Fibroblast of pulmonary artery (primary cell): Measurements from ENCODE around the gene NUDT1.

ENCODE experiments used
- DNase-seq: peaks from one replicate; pipeline ENCODE4 v3.0.0-alpha.2; 2010; ENCODE audit warnings: low read depth
- H3K4me3 ChIP-seq: replicated peaks from 2 replicates; pipeline ENCODE4 v1.5.1; 2011; ENCODE audit warnings: low read depth, mild to moderate bottlenecking, control low read depth, low read length, moderate library complexity
- TF ChIP-seq, protein P1 (sequence below): IDR thresholded peaks from 2 replicates; pipeline ENCODE4 v1.5.1; 2011; ENCODE audit warnings: mild to moderate bottlenecking, control low read depth, low read length, inconsistent platforms; ENCODE audit errors: missing control alignments

Gene NUDT1

DNA sequence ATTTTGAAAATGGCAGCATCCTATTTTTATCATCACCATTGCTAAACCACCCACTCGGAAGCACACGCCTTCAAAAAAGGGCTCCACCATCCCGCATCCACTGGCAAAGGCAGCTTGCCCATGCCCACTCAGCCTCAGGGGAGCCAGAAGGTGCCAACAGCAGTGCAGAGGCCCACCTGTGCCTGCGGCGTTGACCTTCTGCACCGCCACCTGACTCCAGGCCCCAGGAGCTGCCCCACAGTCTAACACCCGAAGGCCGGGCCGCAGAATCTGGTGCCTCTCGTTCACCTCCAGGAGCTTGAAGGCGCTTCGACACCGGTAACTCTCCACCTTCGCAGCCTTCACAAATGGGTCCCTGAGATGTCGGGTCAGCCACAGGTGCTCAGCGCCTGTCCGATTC lies 2.8 kb upstream of the NUDT1 start:
- DNase-seq = no peak
- H3K4me3 ChIP-seq = no peak overlapping the region
- TF ChIP-seq, protein P1, sequence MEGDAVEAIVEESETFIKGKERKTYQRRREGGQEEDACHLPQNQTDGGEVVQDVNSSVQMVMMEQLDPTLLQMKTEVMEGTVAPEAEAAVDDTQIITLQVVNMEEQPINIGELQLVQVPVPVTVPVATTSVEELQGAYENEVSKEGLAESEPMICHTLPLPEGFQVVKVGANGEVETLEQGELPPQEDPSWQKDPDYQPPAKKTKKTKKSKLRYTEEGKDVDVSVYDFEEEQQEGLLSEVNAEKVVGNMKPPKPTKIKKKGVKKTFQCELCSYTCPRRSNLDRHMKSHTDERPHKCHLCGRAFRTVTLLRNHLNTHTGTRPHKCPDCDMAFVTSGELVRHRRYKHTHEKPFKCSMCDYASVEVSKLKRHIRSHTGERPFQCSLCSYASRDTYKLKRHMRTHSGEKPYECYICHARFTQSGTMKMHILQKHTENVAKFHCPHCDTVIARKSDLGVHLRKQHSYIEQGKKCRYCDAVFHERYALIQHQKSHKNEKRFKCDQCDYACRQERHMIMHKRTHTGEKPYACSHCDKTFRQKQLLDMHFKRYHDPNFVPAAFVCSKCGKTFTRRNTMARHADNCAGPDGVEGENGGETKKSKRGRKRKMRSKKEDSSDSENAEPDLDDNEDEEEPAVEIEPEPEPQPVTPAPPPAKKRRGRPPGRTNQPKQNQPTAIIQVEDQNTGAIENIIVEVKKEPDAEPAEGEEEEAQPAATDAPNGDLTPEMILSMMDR = no peak

DNA sequence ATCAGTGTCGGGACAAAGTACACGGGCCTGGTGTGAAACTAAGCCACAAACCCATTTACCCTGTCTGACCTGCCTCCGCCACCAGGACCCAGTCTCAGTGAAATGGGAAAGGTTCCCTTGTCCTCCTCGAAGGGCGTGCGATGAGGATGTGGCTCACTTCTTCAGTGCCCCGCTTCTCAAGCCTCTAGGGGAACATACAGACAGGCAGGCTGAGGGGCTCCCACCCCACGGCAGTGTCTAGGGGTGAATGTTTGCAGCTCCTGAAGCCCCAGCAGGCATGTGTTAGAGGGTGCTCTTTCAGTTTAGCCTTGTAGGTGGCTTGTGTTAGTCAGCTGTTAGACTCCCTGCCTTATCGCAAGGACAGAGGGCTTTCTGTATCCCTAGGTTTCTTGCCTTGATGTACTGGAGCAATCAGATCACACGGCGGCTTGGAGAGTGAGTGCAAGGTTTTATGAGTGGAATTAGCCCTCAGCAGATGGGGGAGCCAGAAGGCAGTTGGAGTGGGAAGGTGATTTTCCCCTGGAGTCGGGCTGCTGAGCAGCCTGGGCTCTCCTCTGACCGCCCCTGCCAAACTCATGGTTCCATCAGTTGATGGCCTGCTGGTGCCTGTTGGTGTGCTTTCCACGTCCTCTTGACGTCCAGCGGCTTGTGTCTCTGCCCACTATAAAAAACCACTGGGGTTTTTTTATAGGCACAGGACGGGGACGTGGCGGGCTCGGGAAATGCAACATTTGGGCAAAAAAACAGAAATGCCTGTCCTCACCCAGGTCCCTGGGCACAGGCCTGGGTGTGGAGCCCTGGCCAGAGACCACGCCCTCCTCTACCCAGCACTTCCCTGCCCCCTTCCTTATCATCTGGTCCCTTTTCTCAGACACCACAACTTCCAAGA lies 759 bp downstream of the NUDT1 start:
- peak overlapping the region; percentile 84 for H3K4me3 ChIP-seq
- TF ChIP-seq, protein P1 = peak; percentile 2
- no peak for DNase-seq

DNA sequence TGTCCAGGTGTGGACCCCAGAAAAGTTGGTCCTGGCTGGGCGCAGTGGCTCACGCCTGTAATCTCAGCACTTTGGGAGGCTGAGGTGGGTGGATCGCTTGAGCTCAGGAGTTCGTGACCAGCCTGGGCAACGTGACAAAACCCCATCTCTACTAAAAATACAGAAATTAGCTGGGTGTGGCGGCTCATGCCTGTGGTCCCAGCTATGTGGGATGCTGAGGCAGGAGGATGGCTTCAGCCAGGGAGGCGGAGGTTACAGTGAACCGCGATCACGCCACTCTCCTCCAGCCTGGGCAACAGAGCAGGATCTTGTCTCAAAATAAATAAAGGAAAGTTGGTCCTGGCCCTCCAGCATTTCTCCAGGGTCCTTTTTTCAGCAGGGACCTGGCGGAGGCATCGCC lies 1.4 kb downstream of the NUDT1 start:
- TF ChIP-seq, protein P1 = no peak
- H3K4me3 ChIP-seq = no peak overlapping the region
- no peak for DNase-seq

DNA sequence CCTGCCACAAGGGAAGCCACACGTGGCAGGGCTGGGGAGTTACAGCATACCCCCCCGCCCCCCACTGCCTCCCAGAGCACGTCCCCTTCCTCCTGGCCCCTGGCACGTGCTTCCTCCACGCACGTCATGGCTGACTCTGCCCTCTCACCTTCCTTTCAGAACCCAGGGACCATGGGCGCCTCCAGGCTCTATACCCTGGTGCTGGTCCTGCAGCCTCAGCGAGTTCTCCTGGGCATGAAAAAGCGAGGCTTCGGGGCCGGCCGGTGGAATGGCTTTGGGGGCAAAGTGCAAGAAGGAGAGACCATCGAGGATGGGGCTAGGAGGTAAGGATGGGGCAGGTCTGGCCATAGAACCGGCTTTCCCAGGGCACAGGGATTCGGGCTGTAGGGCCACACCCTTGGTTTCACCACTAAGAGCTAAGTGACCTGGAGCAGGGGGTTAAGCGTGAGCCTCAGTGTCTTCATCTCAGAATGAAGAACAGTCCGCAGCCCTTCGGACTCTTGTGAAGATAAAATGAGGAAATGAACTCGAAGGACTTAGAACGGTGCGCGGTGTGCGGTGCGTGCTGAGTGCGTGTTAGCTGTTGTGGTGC lies 2.5 kb downstream of the NUDT1 start:
- H3K4me3 ChIP-seq = no peak overlapping the region
- no peak for DNase-seq
- TF ChIP-seq, protein P1 = no peak

DNA sequence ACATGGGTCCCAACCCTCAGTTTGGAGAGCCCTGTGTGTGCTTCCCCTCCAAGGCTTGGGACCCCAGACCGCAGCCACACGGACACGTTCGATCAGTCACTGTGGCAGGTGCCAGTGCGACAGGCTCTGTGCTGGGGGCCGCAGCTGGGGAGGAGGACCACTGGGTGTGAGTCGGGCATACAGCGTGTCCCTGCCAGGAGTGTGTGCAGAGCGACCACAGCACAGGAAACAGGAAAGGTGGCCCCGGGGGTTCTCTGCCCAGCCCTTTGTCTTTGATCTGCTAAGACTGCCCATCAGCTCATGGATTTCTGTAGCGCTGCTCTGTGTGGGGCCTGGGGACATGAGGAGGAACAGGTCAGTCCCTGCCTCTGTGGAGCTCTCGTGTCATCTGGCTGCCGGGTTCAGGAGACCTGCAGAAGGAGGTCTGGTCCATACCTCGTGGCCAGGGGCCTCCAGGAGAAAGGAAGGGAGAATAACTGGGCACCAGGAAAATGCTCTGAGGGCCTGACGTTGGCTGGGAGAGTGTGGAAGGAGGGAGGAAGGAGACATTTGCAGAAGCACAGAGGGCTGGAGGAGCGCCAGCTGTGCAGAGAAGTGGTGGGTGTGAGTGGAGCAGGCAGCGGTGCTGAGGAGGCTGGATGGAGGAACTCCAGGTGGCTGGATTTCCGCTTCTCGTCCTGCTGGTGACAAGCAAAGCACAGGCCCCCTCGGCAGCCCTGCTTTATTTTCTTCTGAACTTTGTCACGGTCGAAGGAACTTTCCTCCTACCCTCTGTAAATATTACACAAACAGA lies 4.1 kb downstream of the NUDT1 start:
- peak; percentile 23 for DNase-seq
- H3K4me3 ChIP-seq = no peak overlapping the region
- TF ChIP-seq, protein P1 = no peak

DNA sequence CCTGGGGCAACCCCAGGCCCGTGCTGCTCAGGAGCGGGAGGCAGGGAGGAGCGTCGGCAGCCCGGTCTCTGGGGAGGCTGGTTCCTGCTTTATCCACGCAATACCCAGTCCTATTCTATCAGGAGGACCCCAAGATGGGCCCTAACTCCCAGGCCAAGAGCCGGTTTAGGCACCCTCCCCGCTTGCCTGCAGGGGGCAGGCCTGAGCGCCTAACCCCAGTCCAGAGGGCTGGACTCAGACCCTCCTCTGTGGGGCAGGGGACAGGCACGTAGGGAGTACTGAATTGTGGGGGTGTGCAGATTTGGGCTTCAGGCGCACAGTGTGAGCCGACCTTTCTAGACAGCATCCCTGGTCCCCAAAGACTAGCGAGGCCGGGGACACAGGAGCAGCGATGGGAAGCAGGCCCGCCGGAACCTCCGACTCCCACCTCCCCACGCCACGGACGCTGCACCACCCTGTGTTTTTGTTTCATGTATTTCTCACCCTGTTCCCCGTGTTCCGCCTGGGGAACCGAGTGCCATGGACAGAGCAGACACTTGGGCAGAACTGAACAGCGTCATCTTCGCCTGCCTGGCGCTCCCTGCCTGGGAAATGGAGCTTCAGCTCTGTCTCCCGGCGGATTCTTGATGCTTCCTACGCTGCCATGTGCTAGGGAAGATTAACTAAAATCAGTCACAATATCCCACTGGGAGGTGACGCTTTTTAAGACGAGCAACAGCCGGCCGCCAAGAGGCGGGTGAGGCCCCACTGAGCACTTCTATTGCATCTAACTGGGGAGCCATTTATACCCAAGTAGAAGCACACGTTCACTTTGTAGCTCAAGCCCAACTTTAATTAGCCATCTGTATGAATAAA lies 5.3 kb downstream of the NUDT1 start:
- DNase-seq = no peak
- TF ChIP-seq, protein P1 = peak; percentile 69
- H3K4me3 ChIP-seq = no peak overlapping the region
